ENCODE measurements around the gene EIF2S2.

Gene EIF2S2

GRCh38 chr20:34088305-34089174 is 23.5 kb downstream of the EIF2S2 start:
- DNase-seq: no peak

DNA sequence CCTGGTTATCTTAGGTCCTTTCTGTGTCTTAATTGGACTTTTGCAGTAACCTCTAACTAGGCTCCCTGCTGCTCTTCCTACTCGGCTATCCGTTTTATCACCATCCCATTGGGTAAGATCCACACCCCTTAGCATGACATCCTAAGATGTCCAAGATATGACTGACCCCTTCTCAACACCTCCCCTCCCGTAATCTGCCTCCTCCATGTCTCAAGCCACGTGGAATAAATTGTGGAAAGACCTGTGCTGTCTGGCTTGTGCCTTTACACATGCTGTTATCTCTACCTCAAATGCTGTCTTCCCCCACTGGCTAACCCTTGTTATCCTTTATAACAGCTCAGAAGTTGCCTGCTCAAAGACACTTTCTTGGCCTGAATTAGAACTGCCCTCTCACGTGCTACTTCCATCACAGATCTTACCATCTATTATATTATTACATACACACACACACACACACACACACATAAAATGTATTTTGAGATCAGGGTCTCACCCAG is 26.5 kb downstream of the EIF2S2 start:
- DNase-seq: no peak

DNA sequence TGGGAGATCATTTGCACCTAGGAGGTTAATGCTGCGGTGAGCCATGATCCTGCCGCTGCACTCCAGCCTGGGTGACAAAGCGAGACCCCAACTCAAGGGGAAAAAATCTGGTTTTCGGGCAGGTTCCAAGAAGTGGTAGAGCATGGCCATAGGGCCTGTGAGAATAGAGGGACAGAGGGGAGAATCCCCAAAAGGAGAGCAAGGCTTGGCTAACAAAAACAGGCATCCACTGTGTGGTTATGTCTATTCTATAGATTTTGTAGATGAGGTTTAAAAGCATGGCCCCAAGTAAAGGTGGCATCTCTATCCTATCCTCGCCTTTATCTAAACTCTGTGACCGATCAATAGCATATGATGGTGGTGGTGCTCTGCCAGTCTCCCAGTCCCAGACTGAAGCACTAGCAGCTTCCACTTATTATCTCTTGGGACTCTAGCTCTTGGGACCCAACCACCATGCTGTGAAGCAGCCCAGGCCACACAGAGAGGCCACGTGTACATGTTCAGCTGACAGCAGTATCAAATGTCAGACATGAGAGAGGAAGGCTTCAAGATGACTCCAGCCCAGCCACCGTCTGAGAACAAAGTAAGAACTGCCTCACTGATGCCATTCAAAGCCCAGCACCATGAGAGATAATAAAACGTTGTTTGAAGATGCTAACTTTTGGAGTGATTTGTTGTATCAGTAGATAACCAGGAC is 27.7 kb downstream of the EIF2S2 start:
- peak; percentile 9 for DNase-seq

DNA sequence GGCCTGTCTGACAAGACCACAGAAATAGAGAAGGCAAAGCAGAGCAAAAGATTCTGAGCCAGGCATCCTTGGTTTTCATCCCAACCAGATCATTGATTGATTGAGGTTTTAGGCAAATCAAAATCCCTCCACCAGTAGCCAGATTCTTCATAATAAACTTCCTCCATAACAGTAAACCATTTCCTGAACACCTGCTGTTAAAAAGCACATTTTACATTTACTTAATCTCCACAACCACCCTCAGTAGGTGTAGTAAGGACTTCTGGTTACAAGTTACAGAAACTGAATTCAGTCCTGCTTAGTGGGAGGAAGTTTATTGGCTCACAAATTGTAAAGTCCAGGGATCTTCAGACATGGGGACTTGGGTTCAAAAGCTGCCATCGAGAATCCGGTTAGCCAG is 28.3 kb downstream of the EIF2S2 start:
- no peak for DNase-seq

DNA sequence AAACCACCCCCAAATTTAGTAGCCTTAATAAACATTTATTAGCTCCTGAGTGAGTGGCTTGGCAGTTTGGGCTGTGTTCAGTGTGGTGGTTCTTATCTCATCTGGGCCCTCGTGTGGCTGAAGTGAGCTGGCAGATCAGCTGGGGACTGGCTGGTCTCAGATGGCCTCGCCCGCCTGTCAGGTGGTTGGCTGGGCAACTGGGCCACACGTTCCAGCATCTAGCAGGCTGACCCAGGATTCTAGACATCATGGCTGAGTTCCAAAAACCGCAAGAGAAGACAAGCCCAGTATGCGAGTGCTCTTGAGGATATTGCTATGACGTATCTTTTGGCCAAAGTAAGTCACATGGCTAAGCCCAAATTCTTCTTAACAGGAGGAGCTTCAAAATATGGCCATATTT is 28.9 kb downstream of the EIF2S2 start:
- DNase-seq: peak; percentile 76

- DNase-seq: no peak
Observed at GRCh38 chr20:34082232-34082887, 29.7 kb downstream of the EIF2S2 start.

GRCh38 chr20:34079818-34080217 is 32.2 kb downstream of the EIF2S2 start:
- DNase-seq: no peak

GRCh38 chr20:34078540-34078939 is 33.5 kb downstream of the EIF2S2 start:
- DNase-seq: no peak

DNA sequence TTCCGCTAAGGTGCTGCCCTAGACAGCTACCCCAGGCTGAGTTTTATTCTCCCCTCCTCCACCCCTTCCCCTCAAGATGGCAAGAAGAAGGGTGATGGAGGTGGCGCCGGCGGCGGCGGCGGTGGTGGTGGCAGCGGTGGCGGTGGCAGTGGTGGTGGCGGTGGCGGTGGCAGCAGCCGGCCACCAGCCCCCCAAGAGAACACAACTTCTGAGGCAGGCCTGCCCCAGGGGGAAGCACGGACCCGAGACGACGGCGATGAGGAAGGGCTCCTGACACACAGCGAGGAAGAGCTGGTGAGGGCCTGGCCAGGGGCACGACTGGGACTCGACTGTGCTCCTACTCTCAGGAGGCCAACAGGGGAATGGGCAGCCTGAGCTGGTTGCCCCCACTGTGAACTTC is 35.1 kb downstream of the EIF2S2 start:
- DNase-seq: no peak

DNA sequence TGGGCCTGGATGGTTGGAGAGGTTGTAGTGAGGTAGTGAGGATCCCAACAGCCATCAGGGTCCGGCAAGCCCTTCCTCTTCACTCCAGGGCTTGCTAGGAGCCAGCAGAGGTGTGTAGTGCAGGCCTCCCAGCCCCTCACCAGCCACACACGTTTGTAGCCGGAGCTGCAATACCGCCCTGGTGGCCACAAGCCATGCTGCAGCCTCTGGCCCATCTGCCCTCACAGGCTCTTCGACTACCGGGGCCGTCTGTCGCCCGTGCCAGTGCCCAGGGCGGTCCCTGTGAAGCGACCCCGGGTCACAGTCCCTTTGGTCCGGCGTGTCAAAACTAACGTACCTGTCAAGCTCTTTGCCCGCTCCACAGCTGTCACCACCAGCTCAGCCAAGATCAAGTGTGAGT is 36.4 kb downstream of the EIF2S2 start:
- no peak for DNase-seq

DNA sequence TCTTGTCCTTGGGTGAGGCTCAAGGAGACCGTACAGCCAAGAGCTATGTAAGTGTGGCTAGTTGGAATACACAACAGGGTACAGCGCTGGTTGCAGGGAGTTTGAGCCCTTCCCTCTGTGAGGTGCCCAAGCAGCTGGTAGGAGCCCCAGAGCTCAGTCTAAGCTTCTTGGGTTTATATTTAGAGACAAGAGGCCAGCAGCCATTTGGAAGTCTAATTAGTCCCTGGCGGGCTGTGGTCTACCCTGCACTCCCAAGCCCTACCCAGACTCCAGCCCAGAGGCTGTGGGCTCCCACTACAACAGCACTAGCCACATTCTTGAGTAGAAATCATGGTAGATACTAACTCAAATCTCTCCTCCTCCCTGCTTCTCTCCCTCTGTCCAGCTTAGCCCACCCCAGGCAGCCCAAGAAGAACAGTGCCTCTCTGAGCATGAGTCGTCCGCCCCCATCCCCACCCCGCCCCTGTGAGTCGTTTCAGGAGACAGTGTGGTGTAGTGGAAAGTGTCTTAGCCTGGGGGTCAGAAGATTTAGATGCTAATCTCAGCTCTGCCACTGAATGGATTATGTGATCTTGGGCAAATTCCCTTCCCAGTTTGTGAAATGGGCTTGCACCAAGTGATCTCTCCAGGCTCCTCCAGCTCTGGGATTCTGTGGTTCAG is 37.8 kb downstream of the EIF2S2 start:
- DNase-seq: peak; percentile 21

GRCh38 chr20:34072778-34073177 is 39.3 kb downstream of the EIF2S2 start:
- no peak for DNase-seq

DNA sequence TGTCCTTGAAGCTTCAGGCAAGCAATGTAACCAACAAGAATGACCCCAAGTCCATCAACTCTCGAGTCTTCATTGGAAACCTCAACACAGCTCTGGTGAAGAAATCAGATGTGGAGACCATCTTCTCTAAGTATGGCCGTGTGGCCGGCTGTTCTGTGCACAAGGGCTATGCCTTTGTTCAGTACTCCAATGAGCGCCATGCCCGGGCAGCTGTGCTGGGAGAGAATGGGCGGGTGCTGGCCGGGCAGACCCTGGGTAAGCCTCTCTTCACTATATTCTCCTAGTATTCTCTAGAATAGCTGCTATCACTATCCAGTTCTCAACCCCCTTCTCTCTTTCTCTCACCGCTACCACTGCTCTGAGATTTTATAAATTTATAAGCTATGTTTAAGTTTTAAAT is 40.0 kb downstream of the EIF2S2 start:
- no peak for DNase-seq

DNA sequence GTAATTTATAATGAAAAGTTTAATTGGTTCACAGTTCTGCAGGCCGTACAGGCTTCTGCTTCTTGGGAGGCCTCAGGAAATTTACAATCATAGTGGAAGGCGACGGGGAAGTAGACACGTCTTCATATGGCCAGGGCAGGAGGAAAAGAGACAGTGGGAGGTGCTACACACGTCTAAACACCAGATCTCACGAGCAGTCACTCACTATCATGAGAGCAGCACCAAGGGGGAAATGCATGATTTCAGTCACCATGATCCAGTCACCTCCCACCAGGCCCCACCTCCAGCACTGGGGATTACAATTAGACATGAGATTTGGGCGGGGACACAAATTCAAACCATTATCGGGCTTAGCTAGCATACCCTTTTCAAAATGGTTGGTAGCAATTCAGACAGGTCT is 41.2 kb downstream of the EIF2S2 start:
- DNase-seq: no peak

DNA sequence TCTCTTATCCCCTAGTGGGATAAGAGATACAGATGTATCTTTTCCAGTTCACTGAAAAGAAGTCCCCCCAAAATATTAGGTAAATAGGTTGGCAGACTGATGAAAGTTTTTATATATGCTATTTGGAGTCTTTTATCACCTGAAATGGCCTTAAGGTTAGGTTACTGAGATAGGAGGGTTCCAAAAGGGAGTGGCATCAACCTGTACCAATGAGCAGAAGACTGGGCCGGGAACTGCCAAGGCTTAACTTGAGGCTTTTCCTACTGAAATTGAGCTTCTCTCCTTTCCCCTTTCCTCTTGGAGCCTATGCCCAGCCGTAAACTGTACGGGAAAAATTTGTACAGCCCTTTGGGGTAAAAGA is 42.0 kb downstream of the EIF2S2 start:
- DNase-seq: no peak

- peak; percentile 82 for DNase-seq
Observed at GRCh38 chr20:34069341-34070078, 42.5 kb downstream of the EIF2S2 start.

DNA sequence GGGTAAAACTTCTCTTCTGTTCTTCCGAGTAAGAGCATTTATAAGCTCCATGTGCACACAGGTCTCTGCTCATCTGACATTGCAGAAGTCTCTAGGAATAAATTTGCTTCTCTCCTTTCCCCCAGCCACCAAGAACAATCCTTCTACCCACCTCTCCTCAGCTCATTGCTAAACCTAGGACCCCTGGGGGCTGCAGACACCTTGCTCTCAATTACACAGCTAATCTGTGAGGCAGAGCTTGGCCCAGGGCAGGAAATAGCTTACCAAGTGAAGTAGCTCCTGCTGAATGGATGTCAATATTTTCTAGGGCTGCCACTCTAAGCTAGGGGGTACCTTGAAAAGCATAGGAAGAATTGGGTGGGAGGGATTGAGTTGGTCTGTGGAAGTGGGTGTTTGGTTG is 44.0 kb downstream of the EIF2S2 start:
- DNase-seq: no peak

GRCh38 chr20:34066476-34067090 is 45.5 kb downstream of the EIF2S2 start:
- DNase-seq: peak; percentile 67

DNA sequence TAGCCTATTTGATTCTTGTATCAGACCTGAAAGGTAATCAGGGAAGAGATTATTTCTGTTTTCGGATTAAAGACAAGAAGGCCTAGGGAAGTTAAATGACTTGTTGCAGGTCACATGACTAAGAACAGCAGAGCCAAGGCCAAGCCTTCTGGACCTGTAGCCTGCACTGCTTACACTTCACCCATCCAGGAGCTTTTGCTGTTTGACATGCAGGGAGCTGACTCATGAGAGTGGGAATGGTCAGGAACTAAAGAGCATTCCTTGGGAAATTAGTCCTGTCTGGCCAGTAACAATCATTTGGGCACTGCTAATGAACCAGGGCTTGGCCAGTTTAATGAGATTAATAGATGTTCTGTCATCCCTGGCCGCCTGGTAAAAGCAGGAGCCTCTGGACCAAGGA is 46.8 kb downstream of the EIF2S2 start:
- peak; percentile 40 for DNase-seq

DNA sequence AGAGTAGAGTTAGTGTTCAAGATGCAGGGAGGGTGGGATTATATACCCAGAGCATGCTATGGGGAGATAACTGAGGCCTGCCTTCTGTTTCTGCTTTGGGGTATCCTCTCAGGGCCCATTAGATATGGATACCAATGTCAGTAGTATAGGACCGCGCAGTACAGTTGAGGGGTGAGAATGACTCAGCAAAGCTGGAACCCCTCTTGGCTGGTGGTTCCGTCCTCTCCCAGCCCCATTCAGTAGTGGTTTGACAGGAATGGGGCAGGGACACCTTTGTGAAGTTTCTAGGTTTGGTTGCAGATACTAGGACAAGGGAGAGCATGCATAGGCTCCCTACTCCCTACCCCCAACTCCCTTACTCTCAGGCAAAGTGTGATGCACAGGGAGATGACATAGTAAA is 47.8 kb downstream of the EIF2S2 start:
- DNase-seq: no peak

- DNase-seq: no peak
Observed at GRCh38 chr20:34062570-34063482, 49.2 kb downstream of the EIF2S2 start.
